H9 (cell line): ENCODE measurements around the gene MAP3K5. TPM values are rescaled to one million over a fixed set of nuclear protein-coding genes. Genes with fewer than 3 reads are reported as not detected.

Source experiments
- DNase-seq: peaks from one replicate; pipeline ENCODE4 v3.0.0-alpha.2; 2017
- H2AFZ ChIP-seq: one replicate; pipeline ENCODE4 v1.6.1; 2013; ENCODE audit warnings: mild to moderate bottlenecking, low read length, control low read depth, moderate library complexity
- H2AK5ac ChIP-seq: 2 replicates; pipeline ENCODE4 v1.6.1; 2013; ENCODE audit warnings: low read length, control low read depth, mixed read lengths; ENCODE audit not compliant: insufficient read length
- H2BK120ac ChIP-seq: one replicate; pipeline ENCODE4 v1.6.1; 2013; ENCODE audit warnings: low read depth, mild to moderate bottlenecking, low read length, control low read depth, inconsistent platforms; ENCODE audit not compliant: poor library complexity, severe bottlenecking
- H2BK12ac ChIP-seq: 2 replicates; pipeline ENCODE4 v1.6.1; 2013; ENCODE audit warnings: low read length, control low read depth, mixed read lengths, low read depth; ENCODE audit not compliant: insufficient read length
- H2BK15ac ChIP-seq: 2 replicates; pipeline ENCODE4 v1.6.1; 2013; ENCODE audit warnings: low read depth, low read length, control low read depth
- H2BK20ac ChIP-seq: one replicate; pipeline ENCODE4 v1.6.1; 2013; ENCODE audit warnings: low read depth, mild to moderate bottlenecking, low read length, control low read depth, inconsistent platforms; ENCODE audit not compliant: poor library complexity, severe bottlenecking
- H2BK5ac ChIP-seq: 2 replicates; pipeline ENCODE4 v1.6.1; 2013; ENCODE audit warnings: low read length, control low read depth, mixed read lengths; ENCODE audit not compliant: insufficient read length
- H3K14ac ChIP-seq: 2 replicates; pipeline ENCODE4 v1.6.1; 2013; ENCODE audit warnings: low read length, control low read depth; ENCODE audit not compliant: insufficient read depth
- H3K18ac ChIP-seq: 2 replicates; pipeline ENCODE4 v1.6.1; 2013; ENCODE audit warnings: low read depth, mild to moderate bottlenecking, mixed read lengths, low read length, control low read depth; ENCODE audit not compliant: insufficient read length
- H3K23ac ChIP-seq: 2 replicates; pipeline ENCODE4 v1.6.1; 2013; ENCODE audit warnings: low read length, control low read depth, mixed read lengths, low read depth; ENCODE audit not compliant: insufficient read length
- H3K23me2 ChIP-seq: 2 replicates; pipeline ENCODE4 v1.6.1; 2013; ENCODE audit warnings: low read depth, mild to moderate bottlenecking, mixed read lengths, low read length, control low read depth; ENCODE audit not compliant: insufficient read length, poor library complexity, severe bottlenecking
- H3K27ac ChIP-seq: 2 replicates; pipeline ENCODE4 v1.5.1; 2013; ENCODE audit warnings: low read length, control low read depth, mixed read lengths, low read depth; ENCODE audit not compliant: insufficient read length
- H3K27me3 ChIP-seq: 2 replicates; pipeline ENCODE4 v1.6.1; 2013; ENCODE audit warnings: low read length, control low read depth, inconsistent platforms; ENCODE audit not compliant: insufficient read depth
- H3K4ac ChIP-seq: 2 replicates; pipeline ENCODE4 v1.6.1; 2013; ENCODE audit warnings: low read depth, mild to moderate bottlenecking, control low read depth, inconsistent platforms, low read length, moderate library complexity
- H3K4me1 ChIP-seq: 2 replicates; pipeline ENCODE4 v1.6.1; 2013; ENCODE audit warnings: low read length, control low read depth, inconsistent platforms; ENCODE audit not compliant: insufficient read depth
- H3K4me2 ChIP-seq: 2 replicates; pipeline ENCODE4 v1.6.1; 2013; ENCODE audit warnings: low read length, control low read depth, mixed read lengths; ENCODE audit not compliant: insufficient read length, insufficient read depth
- H3K56ac ChIP-seq: 2 replicates; pipeline ENCODE4 v1.6.1; 2013; ENCODE audit warnings: low read depth, mild to moderate bottlenecking, mixed read lengths, low read length, control low read depth; ENCODE audit not compliant: insufficient read length
- H3K79me1 ChIP-seq: 2 replicates; pipeline ENCODE4 v1.6.1; 2013; ENCODE audit warnings: low read depth, mild to moderate bottlenecking, moderate library complexity, low read length, control low read depth, inconsistent platforms; ENCODE audit not compliant: insufficient read depth, poor library complexity, severe bottlenecking
- H3K79me2 ChIP-seq: 2 replicates; pipeline ENCODE4 v1.6.1; 2013; ENCODE audit warnings: low read length, control low read depth, inconsistent platforms; ENCODE audit not compliant: insufficient read depth
- H3K9ac ChIP-seq: 2 replicates; pipeline ENCODE4 v1.6.1; 2013; ENCODE audit warnings: low read length, control low read depth, mixed read lengths; ENCODE audit not compliant: insufficient read length; ENCODE audit errors: extremely low read depth
- H3K9me3 ChIP-seq: one replicate; pipeline ENCODE4 v1.6.1; 2013; ENCODE audit warnings: low read depth, low read length, inconsistent platforms; ENCODE audit not compliant: control insufficient read depth
- H3T11ph ChIP-seq: one replicate; pipeline ENCODE4 v1.6.1; 2013; ENCODE audit warnings: mild to moderate bottlenecking, low read length, control low read depth, inconsistent platforms
- H4K20me1 ChIP-seq: one replicate; pipeline ENCODE4 v1.6.1; 2013; ENCODE audit not compliant: control insufficient read depth, insufficient read length, insufficient read depth
- H4K5ac ChIP-seq: 2 replicates; pipeline ENCODE4 v1.6.1; 2013; ENCODE audit warnings: low read depth, mild to moderate bottlenecking, mixed read lengths, low read length, control low read depth; ENCODE audit not compliant: insufficient read length
- H4K8ac ChIP-seq: replicated peaks from 2 replicates; pipeline ENCODE4 v1.6.1; 2013; ENCODE audit warnings: low read length, control low read depth, mixed read lengths, low read depth; ENCODE audit not compliant: insufficient read length
- H4K91ac ChIP-seq: 2 replicates; pipeline ENCODE4 v1.6.1; 2013; ENCODE audit warnings: low read depth, mild to moderate bottlenecking, moderate library complexity, mixed read lengths, low read length, control low read depth; ENCODE audit not compliant: insufficient read length
- H3K27ac Mint-ChIP-seq, 3 experiments: 2 replicates in 2 of 3; 3 replicates in 1 of 3; pipeline ENCODE4 v1.8.0; 2020 to 2021; ENCODE audit warnings: mixed read lengths in 3 of 3, mild to moderate bottlenecking in 1 of 3, moderate library complexity in 1 of 3
- H3K27me3 Mint-ChIP-seq: 2 replicates; pipeline ENCODE4 v1.8.0; 2021; ENCODE audit warnings: low read depth, mild to moderate bottlenecking, moderate library complexity, mixed read lengths
- H3K36me3 Mint-ChIP-seq, 3 experiments: 2 replicates in 2 of 3; 3 replicates in 1 of 3; pipeline ENCODE4 v1.8.0; 2020 to 2021; ENCODE audit warnings: low read depth in 3 of 3, mixed read lengths in 3 of 3; ENCODE audit not compliant: insufficient read depth in 1 of 3
- H3K4me1 Mint-ChIP-seq, 2 experiments: 2 replicates each; pipeline ENCODE4 v1.8.0; 2020; ENCODE audit warnings: mixed read lengths in 2 of 2
- H3K4me3 Mint-ChIP-seq, 2 experiments: 2 replicates in 1 of 2; 3 replicates in 1 of 2; pipeline ENCODE4 v1.8.0; 2020 to 2021; ENCODE audit warnings: mild to moderate bottlenecking in 2 of 2, mixed read lengths in 2 of 2, moderate library complexity in 1 of 2
- H3K9me3 Mint-ChIP-seq, 2 experiments: 2 replicates in 1 of 2; 3 replicates in 1 of 2; pipeline ENCODE4 v1.8.0; 2020; ENCODE audit warnings: mild to moderate bottlenecking in 2 of 2, mixed read lengths in 2 of 2, moderate library complexity in 1 of 2
- WGBS: extraction: QIAGEN DNeasy Blood & Tissue Kit; methylation state at CpG from one replicate; pipeline ENCODE4 v1.1.7; 2013; ENCODE audit warnings: missing lambda C conversion rate, low lambda C conversion rate, mixed read lengths; ENCODE audit not compliant: insufficient read length; ENCODE audit errors: extremely low coverage; 5-methylcytosine and 5-hydroxymethylcytosine counted together
- total RNA-seq: library from RNA; stranded (reverse); gene quantifications from 2 replicates; pipeline ENCODE4 v1.2.1, GENCODE V29; 2021
- TF ChIP-seq, protein P1 (sequence below): fragments of 200-600 bp; sonication (generic); conservative IDR thresholded peaks from 3 replicates; pipeline ENCODE4 v1.8.0; 2021; ENCODE audit warnings: antibody characterized with exemption, mild to moderate bottlenecking

The MAP3K5 gene
- total RNA-seq, 1 experiment from 2014 or later, result 1.6 TPM

DNA sequence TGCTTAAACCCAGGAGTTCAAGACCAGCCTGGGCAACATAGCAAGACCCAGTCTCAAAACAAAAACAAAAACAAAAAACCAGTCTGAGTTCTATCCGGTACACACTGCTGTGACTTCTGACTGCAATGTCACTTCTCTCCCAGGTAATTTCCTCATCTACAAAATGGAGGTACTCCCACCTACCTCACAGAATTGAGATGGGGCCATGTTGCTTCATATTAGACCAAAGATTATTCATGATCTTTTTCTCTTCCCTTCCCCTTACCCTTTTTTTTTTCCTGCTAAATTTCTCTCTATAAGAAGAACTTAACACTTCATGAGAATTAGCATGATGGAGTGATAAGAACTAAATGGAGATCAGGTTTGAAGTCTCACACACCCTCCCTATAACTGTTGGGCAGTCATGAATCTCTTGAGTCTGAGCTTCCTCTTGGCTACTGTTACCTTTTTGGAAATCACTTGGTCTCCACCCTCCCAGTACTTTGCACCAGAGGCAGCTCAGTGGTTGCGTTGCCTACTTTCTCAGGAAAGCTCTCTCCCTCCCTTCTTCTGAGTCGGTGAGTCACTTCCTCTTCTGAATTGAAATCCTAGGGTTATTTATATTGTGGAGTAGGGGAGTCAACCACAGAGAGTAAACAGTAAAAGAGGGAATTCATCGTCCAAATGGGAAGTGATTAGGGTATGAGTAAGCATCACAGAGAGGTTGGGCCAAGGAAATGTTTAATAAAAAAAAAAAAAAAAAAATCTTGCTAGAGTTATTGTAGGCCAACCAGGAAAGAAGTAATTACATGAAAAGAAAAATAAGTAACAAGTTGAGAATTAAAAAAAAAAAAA, 182.2 kb downstream of the MAP3K5 start:
- Mint-ChIP-seq H3K9me3 (no peaks in the 10 kb centered on the region), H3K27me3 (no peaks in the 10 kb centered on the region), H3K27ac (peak overlapping the region; percentile 1 to 78 (median 41); a peak in 5 of 7 replicates), H3K36me3 (peaks cover 0 to 3% (median 0%) of the 10 kb centered on the region in 3 experiments; a peak in 2 of 7 replicates), H3K4me3 (no peak overlapping the region), H3K4me1 (peaks cover 48 to 64% of the 10 kb centered on the region in 2 experiments)
- no CpG with 5 or more reads among the region's 4 CpGs for WGBS
- Histone ChIP-seq H4K91ac (no peak overlapping the region), H3K27me3 (no peaks in the 10 kb centered on the region), H3K23me2 (no peaks in the 10 kb centered on the region), H3K4ac (no peak overlapping the region), H3K56ac (no peak overlapping the region), H3K79me2 (no peaks in the 10 kb centered on the region), H3K23ac (no peak overlapping the region), H3K27ac (peak overlapping the region; percentile 34), H2BK15ac (no peak overlapping the region), H3T11ph (no peak overlapping the region), H3K9ac (no peak overlapping the region), H4K8ac (no peak overlapping the region), H3K4me2 (no peak overlapping the region), H3K9me3 (no peaks in the 10 kb centered on the region), H3K18ac (no peak overlapping the region), H2BK5ac (no peak overlapping the region), H3K4me1 (peaks cover 4% of the 10 kb centered on the region), H4K20me1 (no peaks in the 10 kb centered on the region), H4K5ac (no peak overlapping the region), H2AK5ac (no peak overlapping the region), H2BK20ac (no peak overlapping the region), H3K79me1 (no peaks in the 10 kb centered on the region), H2AFZ (no peak overlapping the region), H2BK12ac (no peak overlapping the region), H2BK120ac (no peak overlapping the region), H3K14ac (no peak overlapping the region)
- TF ChIP-seq, protein P1, sequence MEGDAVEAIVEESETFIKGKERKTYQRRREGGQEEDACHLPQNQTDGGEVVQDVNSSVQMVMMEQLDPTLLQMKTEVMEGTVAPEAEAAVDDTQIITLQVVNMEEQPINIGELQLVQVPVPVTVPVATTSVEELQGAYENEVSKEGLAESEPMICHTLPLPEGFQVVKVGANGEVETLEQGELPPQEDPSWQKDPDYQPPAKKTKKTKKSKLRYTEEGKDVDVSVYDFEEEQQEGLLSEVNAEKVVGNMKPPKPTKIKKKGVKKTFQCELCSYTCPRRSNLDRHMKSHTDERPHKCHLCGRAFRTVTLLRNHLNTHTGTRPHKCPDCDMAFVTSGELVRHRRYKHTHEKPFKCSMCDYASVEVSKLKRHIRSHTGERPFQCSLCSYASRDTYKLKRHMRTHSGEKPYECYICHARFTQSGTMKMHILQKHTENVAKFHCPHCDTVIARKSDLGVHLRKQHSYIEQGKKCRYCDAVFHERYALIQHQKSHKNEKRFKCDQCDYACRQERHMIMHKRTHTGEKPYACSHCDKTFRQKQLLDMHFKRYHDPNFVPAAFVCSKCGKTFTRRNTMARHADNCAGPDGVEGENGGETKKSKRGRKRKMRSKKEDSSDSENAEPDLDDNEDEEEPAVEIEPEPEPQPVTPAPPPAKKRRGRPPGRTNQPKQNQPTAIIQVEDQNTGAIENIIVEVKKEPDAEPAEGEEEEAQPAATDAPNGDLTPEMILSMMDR, result no peak
- peak; percentile 64 for DNase-seq
